ENCODE measurements around the gene TAGLN2.

Gene TAGLN2

DNA sequence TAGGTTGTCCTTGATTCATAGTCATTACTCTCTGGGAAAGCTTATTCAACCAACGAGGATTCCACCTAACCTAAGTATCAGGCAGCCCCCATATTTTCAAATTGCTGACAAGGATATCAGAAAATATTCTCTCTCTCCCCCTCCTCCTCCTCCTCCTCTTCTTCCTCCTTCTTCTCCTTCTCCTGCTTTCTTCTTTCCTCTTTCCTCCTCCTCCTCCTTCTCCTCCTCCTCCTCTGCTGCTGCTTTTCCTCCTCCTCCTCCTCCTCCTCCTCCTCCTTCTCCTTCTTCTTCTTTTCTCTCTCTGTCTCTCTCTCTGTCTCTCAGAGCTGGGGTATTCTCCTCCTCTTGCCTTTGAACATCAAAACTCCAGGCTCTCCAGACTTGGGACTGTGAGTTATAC lies 22.6 kb upstream of the TAGLN2 start:
- no peak for DNase-seq

DNA sequence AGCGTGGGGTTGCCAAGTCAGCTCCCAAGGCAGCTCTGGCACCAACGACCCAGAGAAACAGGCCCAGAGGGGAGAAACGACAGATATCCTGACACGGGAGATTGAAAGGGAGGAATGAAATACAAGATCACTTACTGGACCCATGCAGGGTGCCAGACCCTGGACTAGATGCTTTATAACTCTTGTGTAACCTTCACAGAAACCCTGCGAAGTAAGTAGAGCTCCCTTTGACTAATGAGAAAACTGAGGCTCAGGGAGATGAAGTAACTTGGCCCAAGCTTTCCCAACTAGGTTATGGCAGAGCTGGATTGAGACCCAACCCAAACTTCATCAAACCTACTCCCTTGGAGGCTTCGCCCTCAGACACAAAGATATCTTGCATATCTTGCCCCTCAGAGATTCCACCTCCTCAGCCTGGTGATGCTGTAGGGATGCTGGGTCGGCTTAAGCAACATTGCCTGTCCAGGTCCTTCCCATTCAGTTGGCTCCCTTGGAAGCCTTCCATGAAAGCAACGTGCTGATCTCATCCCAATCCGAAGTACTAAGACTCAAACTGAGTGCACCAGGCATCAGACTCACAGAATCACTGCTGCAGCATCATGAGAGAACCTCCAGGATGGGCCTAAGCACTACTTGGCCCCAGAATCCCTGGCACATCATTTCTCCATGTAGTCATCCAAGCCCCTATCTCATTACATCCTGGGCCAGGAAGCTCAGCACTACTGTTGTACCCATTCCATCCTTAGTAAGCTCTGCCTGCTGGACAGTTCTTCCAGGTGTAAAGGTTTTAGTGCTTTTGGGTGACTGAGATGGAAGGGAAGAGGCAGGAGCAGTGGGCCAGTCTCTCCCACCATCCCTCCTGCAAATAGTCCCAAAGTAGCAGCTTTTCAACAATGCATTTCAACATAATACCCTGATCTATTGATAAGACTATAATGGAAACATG lies 21.2 kb upstream of the TAGLN2 start:
- DNase-seq, result peak; percentile 32

DNA sequence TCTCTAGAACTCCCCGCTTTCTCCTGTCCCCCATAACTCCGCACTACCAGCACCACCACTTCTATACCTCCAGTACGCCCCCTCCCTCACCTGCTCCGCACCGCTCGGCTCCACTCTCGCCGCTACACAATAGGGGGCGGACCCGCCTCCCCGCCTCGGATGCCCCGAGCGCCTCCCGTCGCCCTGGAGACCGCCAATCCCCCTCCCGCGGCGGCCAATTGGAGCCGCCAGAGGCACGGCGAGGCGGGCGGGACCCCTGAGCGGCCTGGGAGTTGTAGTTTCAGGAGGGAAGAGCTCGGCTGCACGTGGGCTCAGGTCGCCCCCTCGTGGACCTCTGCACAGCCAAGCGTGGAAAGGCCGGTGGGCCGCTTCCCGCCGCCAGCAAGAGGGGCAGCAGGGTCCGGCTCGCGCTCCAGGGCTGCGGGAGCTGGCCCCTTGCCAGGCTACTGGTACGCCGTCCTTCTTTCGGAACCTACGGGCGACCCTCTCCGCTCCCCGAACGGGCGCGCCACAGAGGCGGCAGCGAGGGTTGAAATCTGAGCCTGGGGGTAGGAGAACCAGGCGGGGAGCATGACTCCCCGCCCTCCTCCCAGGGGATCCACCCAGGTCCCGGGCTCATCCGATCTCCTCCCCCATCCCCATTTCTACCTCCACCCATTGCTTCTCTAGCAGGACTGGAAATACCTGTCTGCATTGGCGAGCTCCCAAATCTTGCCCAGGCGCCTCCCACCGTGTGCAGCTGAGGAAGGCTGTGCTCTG lies 20.4 kb upstream of the TAGLN2 start, which contains the start of gene IGSF9:
IGSF9 (minus strand) TSS at position 131 of the 759 bp plus-strand sequence. CDS start 2,159 bp downstream, outside the sequence.
- peak; percentile 93 for DNase-seq

DNA sequence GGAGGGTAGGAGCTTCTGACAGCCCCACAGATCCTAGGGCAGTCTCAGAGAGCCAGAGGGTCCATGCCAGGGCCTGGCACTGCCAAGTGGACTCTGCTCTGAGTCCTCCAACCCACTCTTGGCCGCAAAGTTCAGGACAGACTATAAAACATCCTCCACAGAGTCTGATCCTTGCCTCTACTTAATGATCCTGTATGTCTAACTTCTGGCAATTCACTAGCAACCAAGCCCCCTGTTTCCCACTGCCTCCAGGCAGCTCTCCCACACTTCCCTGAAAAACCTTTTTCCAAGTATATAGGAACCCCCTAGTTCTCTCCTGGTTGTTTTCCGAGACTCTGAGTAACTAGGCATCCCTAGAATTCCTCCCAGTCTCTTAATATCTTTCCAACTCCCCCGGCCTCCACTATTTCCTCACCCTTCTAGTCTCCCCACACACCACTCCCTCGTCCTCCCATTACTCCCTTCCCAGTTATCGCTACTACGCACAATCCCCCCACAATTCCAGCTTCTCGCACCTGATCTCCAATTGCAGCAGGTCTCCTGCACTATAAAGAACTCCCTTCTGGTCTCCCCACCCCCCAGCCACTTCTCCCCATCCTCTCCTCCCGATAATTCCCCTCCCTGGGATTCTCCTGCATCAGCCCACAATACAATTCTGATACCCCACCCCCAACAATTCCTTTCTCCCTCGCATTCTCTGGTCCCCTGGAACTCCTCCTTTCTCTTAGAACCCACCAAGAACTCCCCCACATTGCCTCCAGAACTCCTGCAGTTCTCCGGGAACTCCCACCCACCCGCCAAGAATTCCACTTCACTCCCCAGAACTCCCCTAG lies 19.5 kb upstream of the TAGLN2 start:
- no peak for DNase-seq

DNA sequence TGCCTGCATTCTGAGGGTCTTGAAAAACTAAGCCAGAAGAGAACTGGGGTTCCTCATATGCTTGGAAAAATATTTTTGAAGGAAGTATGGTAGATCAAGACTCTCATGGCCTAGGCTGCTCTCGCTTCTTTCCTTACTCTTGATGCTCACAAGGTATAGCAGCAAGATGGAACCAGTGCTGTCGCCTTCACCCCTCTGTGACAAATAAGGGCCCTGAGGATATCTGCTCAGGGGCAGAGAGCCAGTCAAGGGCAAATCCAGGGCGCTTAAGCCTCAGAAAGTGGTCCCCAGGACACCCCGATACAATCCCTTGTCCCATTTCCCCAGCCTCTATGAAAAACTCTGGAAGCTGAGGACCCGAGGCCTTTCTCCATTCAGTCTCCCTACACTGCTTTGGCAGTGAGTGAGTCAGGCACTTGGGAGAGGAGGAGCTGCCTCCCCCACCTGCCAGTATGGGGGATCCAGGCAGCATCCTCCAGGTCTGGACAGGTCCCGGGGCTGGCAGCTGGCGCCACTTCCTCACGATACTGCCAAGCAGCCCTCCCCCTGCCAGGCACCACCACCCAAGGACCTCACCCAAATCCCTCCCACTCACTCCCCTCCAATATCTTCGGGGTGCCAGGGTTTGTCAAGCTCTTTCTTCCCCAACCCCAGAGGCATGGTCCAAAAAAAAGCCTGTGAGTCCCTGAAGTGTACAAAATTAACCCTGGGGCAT lies 18.8 kb upstream of the TAGLN2 start:
- DNase-seq, result no peak

DNA sequence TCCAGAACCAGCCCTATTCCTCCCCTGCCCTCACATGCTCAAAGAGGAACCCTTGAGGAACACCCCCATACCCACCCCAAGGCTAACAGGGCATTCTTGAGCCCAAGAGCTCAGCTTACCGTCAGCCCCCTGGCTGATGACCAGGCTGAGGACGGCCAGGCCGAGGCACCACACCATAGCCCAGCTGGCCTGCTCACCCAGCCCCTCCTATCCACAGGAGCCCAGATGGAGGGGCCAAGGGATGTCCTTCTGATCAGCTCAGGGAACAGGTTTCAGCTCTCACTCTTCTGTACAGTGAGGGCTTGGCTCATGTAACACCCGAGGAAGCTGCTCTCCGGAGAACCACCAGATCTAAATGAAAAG lies 18.0 kb upstream of the TAGLN2 start:
- DNase-seq, result no peak

DNA sequence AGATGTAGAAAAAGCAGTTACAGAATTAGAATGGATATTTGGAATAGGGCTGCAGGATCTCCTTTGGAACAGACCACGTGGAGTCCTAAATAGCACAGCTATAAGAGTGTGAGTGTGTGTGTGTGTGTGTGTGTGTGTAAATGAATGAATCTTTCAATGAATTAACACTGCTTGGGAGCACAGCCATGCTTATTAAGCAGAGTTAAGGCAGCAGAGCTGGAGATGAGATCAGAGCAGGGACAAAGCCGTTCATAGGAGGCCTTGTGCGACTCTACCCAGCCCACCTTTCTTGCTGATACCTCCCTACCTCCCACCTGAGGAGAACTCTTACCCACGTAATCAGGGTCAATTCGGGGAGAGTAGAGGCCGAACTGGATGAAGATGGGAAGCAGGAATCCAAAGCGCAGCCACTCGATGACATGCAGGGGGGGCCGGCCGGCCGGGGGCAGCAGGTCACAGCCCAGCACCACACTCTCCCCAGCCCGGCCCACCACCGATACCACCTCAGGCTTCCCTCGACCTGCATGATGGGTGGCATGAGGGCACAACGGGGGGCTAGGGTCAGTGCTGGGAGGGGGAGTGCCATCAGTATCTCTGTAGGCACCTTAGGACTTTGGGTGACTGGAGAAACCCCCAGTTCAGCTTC lies 17.4 kb upstream of the TAGLN2 start:
- no peak for DNase-seq

DNA sequence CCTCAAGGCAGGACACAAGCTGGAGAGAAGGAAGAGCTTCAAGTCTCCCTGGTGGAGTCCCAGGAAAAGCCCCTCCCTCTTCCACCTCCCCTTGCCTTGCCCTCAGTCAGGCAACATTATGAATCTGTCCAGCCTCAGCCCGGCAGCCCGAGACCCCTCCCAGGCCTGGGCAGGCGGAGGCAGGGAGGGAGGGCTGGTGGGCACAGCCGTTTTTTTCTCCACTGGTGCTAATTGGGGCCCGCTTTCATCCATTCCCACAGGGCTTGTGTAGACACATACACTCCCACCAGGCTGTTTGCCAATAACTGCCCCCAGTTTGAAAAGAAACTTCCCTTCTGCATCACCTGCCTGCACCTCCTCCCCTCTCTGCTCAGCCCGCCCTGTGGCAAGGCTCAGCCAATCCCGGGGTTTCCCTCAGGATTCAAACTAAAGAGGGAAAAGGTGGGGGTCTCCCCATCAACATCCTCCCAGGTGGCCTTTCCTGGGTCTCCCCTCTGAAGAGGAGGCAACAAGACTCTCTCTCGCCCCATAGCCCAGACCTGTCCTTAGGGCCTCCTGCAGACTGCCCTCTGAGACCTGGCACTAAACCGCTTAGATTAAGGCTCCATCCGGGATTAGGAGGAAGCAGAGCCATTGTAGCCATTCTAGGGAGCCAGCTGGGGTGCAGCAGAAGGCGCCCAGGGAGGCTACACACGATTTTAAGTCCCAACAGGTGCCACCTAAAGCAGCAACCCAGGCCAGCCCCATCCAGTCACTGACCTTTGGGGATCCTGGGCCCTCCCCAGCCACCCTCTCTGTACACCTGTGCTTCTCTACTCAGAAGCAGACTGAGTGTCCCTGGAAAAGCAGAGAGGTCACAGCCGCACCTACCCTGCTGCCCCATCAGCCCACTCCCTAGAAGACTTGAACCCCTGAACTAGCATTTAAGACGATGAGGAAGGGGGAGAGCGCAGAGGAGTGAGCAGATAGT lies 16.6 kb upstream of the TAGLN2 start:
- DNase-seq, result no peak

DNA sequence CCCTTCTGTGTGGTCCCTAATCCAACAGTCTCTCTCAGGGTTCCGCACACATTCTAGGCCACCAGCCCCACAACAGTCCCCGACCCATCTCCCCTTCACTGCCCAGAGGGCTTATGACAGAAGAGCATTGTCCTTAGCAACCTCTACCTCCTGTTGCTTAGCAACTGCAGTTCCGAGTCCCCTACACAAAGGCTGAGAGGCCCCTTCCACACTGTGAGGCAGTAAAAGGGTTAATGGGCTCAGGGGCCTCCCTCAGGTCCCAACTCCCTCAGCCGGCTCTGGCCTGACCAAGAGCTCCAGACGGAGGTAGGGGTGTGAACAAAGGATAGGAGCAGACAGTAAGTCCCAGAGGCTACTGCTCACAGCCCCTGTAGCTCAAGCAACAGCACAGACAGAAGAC lies 15.8 kb upstream of the TAGLN2 start:
- no peak for DNase-seq

DNA sequence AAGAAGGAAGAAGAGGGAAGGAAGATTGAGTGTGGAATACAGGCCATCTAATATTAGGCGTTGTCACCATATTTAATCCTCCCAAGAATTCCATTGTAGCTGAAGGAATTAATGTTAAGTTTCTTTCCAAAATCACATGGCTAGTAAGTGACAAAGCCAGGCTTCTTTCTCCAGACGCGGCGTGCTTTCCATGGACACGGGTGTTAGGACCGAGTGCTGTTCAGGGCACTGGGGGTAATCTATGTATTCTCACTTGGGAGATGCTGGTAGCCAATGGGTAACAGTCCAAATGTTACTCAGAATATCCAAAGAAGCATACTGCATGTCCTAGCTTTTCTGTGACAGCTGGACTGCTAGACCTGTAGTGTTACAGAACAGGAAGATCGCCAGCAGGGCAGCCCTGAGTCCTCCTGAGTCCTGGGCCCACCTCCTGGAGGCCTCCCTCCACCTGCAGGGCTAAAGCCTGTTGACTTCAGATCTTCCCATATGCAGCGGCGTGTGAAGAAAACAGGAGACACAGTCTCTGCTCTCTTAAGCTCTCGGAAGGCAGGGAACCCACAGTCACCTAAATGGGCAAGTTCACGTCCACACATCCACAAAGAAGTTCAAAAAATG lies 14.8 kb upstream of the TAGLN2 start:
- DNase-seq, result no peak

DNA sequence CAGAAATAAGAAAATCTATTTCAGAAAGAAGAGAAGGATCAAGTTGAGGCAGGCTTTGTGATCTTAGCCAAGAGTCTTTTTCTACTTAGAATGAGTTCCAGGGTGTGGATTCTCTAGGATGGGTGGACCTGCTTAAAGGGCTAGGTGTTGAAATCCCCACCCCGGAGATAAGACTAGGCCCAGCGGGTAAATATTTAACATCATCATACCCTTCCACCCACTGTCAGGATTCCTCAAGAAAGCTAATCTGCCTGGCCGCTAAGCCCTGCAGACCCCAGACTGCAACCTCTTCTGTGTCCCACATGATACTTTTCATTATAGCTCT lies 14.3 kb upstream of the TAGLN2 start:
- DNase-seq, result no peak

DNA sequence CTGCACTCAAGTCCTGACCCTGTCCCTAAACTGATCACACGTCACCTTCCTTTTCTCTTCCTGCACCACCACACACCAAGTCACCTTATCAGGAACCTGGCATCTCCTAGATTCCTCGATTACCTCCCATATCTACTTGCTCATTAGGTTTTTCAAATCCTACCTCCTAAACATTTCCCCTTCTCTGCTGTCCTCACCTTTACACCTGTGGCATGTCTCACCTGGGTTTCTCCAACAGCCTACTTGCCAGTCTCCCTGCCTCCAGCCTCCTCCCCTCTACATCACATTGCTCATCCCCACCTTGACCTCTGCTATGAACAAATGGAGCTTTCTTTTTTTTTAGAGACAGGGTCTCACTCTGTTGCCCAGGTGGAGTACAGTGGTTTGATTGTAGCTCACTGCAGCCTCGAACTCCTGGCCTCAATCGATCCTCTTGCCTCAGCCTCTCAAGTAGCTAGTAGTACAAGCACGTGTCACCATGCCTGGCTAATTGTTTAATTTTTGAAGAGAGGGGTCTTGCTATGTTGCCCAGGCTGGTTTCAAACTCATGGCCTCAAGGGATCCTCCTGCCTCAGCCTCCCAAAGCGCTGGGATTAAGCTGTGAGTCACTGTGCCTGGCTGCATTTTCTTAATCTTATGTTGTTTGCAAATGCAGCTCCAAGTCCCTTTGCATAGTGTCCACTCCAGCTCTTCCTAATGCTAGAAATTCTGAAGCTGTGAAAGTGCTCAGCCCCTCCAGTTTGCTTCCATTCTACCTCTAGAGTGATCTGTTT lies 13.8 kb upstream of the TAGLN2 start:
- no peak for DNase-seq

DNA sequence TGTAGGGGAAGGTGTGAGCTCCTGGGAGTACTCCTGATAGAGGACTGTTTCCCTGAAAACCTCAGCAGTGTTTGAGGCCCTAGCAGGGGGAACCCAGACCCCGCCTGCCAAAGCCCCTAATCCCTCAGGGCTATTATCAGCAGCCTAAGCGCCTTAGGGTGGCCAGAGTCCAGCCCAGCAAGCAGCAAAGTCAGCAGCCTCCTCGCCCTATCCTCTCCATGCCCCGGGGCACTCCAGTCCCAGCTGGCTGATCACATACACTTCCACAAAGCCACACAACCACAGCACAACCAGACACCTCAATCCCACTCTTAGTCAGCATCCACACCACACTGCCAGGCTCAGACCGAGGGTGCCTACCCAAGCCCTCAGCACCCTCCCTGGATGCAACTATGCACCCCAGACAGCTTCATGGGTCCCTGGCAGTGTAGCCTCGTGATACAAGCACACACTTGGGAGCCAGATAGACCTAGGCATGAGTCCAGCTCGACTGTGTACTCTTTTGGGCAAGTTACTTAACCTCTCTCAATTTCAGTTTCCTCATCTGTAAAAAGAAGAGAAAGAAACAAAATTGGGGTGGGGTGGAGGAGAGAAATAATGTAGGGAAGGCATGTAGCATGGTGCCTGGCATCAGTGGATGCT lies 13.0 kb upstream of the TAGLN2 start:
- no peak for DNase-seq

DNA sequence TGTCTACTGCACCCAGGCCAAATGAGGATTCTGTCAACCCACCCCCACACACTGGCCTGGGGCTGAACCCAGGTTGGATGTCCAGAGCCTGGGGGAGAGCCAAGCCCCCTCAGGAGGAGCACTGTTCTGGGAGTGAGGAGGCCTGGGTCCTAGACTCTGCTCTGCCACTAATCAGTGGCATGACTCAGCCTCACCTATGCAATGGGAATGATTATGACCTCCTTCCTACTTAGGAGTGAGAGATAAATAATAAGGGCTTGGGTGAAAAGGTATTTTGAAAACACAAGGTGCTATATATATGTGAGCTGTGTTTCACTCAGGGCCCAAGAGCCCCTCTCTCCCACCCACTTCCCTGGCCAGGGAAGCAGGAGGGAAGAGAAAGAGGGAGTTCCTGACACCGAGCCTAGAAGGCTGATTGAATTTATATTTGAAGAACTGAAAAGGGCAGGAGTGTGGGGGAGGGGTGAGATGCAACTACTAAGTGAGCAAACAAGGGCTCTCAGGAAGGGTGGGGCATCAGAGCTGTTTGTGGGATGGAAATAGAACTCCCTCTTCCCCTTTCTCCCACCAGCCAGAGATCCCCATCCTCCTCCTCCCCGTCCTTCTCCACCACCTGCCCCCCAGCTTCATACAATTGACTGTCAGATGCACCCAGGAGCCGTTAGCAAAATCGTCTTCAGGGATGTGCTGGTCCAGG lies 11.9 kb upstream of the TAGLN2 start:
- peak; percentile 45 for DNase-seq

DNA sequence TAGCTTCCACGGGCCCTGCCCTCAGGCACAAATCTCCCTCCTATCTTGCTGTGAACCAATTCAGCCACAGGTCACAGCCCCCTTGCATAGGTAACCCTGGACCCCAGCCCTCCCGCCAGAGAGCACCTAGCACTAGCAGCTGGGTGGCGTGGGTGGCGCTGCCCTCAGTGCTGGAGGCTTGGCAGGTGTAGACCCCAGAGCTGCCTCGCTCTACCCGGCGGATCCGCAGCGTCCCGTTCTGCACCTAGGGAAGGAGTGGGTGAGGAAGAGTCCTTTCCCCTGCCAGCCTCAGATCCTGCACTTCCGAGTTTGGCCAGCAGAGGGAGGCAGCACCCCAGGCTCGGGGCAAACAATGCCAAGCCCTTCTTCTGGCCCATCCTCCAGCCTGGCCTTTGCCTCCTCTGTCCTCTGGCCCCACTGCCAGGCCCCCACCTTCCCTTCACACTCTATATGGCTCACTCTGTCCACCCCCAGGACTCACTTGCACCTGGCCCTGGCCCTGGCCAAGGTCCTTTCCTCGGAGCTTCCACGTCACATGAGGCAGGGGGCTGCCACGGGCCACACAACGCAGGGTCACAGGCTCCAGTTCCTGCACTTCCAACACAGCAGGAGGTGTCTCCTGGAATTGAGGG lies 11.1 kb upstream of the TAGLN2 start:
- DNase-seq, result peak; percentile 76

DNA sequence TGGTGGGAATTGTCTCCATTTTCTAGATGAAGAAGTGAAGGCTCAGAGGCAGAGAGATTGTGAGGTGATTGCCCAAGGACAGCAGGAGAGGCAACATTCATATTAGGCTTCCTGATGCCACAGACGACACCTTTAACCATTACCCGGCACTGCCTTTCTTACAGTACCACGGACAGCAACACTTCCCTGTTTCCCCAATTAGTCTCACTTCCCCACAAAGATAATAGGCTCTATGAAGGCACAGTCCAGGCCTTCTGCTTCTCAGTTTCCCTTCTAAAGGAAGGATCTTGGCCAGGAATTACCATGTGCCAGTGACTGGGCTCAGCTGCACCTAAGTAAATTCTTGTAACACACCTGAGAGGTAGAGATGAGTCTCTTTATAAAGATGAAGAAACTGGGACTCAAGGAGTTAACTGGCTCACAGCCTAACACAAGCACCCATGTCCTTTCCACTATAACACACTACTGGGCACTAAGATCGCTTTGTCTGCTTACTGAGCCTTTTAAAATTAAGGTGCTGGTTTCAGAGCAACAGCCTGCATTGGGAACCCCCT lies 10.5 kb upstream of the TAGLN2 start:
- no peak for DNase-seq

DNA sequence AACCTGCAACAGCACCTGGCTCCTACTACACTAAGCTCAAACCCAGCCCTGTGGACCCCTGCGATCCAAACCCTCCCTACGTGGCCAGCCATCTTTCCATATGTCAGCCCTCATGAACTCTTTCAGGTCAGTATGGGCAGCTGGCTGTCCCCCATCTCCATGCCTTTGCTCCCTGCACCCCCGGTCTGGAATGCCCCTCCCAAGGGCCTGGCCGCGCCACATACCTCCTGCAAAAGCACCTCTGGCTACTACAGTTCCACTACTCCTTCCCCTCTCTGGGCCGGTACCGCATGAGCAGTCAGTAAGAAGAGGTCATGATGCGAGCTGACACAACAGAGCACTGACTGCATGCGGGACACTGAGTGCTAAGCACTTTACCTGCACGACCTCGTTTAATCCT lies 10.0 kb upstream of the TAGLN2 start:
- no peak for DNase-seq
